CD4-positive, alpha-beta memory T cell (primary cell): ENCODE results near the gene ATXN1. TPM values are rescaled to one million over a fixed set of nuclear protein-coding genes. Genes with fewer than 3 reads are reported as not detected.

Experiments
- CTCF ChIA-PET: fragments of 350-600 bp; sonication (Branson Sonifier 250); formaldehyde crosslinking; loops from one replicate; lab custom pipeline; 2021; ENCODE audit warnings: inconsistent platforms; ENCODE audit not compliant: partially characterized antibody; lab: Charles Lee
- POLR2A ChIA-PET: fragments of 350-600 bp; sonication (Branson Sonifier 250); formaldehyde crosslinking; loops from one replicate; lab custom pipeline; 2021; ENCODE audit not compliant: partially characterized antibody; lab: Charles Lee
- DNase-seq, 5 donors: peaks; one replicate each; pipeline versions ENCODE4 v3.0.0 to v3.0.0-alpha.2; 2020 to 2022; ENCODE audit warnings: mixed read lengths in 1 of 5
- H3K27ac ChIP-seq: one replicate; pipeline ENCODE4 v1.7.0; 2013; ENCODE audit warnings: low read depth, low read length
- H3K27me3 ChIP-seq: 2 replicates; pipeline ENCODE4 v1.7.0; 2013; ENCODE audit warnings: mild to moderate bottlenecking, low read length, moderate library complexity; ENCODE audit not compliant: insufficient read depth
- H3K36me3 ChIP-seq: 2 replicates; pipeline ENCODE4 v1.7.0; 2013; ENCODE audit warnings: mild to moderate bottlenecking, low read length, moderate library complexity; ENCODE audit not compliant: insufficient read depth
- H3K4me1 ChIP-seq: 2 replicates; pipeline ENCODE4 v1.7.0; 2013; ENCODE audit warnings: mild to moderate bottlenecking, low read length, moderate library complexity; ENCODE audit not compliant: insufficient read depth
- H3K4me3 ChIP-seq, 2 donors: one replicate each; pipeline ENCODE4 v1.7.0; 2013; ENCODE audit warnings: low read length in 2 of 2, mild to moderate bottlenecking in 1 of 2
- H3K9me3 ChIP-seq, 2 donors: one replicate each; pipeline ENCODE4 v1.7.0; 2013; ENCODE audit warnings: low read length in 2 of 2, control low read depth in 1 of 2; ENCODE audit not compliant: control insufficient read depth in 1 of 2
- H3K27ac Mint-ChIP-seq, 7 donors: one replicate each; pipeline ENCODE4 v1.8.0; 2020 to 2021; ENCODE audit warnings: mixed read lengths in 7 of 7, mild to moderate bottlenecking in 6 of 7, inconsistent platforms in 3 of 7, moderate library complexity in 3 of 7
- H3K27me3 Mint-ChIP-seq, 2 donors: one replicate each; pipeline ENCODE4 v1.8.0; 2020 to 2021; ENCODE audit warnings: mixed read lengths in 2 of 2
- H3K36me3 Mint-ChIP-seq, 2 donors: one replicate each; pipeline ENCODE4 v1.8.0; 2020 to 2021; ENCODE audit warnings: mixed read lengths in 2 of 2, inconsistent platforms in 1 of 2, mild to moderate bottlenecking in 1 of 2
- H3K4me1 Mint-ChIP-seq, 4 donors: one replicate each; pipeline ENCODE4 v1.8.0; 2020 to 2021; ENCODE audit warnings: mixed read lengths in 4 of 4, mild to moderate bottlenecking in 1 of 4
- H3K4me3 Mint-ChIP-seq, 8 donors: one replicate each; pipeline ENCODE4 v1.8.0; 2020 to 2021; ENCODE audit warnings: mixed read lengths in 8 of 8, mild to moderate bottlenecking in 7 of 8, moderate library complexity in 6 of 8, inconsistent platforms in 3 of 8
- H3K9me3 Mint-ChIP-seq, 8 donors: one replicate each; pipeline ENCODE4 v1.8.0; 2020 to 2021; ENCODE audit warnings: mixed read lengths in 8 of 8, mild to moderate bottlenecking in 5 of 8, inconsistent platforms in 3 of 8, moderate library complexity in 1 of 8
- intact Hi-C: fragments of 100-400 bp; cut with micrococcal nuclease; formaldehyde crosslinking; loops from one replicate; pipeline ENCODE4 v1.15.1; 2023
- polyA plus RNA-seq, 2 donors: library from polyadenylated mRNA; unstranded; fragments of 300-500 nt; fragmentation: Illumina TruSeq; gene quantifications; one replicate each; pipeline ENCODE4 v1.2.3, GENCODE V29; 2021
- total RNA-seq, 2 experiments: library from RNA; stranded (reverse); gene quantifications; one replicate each; pipeline ENCODE4 v1.2.3, GENCODE V29; 2021

Gene ATXN1
- total and polyA plus RNA-seq, 4 experiments from 2014 or later: 10.5 to 97.4 (median 56.9) TPM

DNA sequence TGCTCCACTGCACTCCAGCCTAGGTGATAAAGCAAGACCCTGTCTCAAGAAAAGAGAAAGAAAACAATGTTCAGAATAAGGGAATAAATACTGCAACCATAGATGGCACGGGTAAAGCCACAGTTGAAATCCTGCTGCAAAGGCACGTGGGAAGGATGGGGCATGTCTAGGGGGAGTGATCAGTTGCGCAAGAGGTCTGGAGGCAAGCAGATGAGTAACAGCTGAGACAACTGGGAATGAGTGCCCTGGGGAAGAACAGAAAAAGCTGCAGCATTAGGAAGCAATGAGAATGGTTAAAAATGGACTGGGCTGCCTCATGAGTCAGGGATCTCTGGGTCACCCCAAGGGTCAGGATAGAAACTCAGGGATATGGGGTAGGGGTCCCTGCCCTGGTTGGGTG lies 426.6 kb downstream of the ATXN1 start:
- POLR2A ChIA-PET: interaction anchor here (1.1 to 1.9 kb wide), 3 partner anchors 12 to 429 kb away, joined by 3 read pairs; no protein-coding TSS in a partner anchor
- no peak overlapping the region for H3K4me3 Mint-ChIP-seq
- H3K36me3 Mint-ChIP-seq: no peaks in the 10 kb centered on the region
- intact Hi-C loops: loop anchor here (5.0 kb wide), 3 partner anchors 178 to 753 kb away; no protein-coding TSS in a partner anchor
- CTCF ChIA-PET: interaction anchor here (0.9 to 9.7 kb wide), 9 partner anchors 14 to 436 kb away, joined by 3 to 150 read pairs (median 7); partner anchors contain the start of gene ATXN1
- peak overlapping the region in 5 of 7 donors; percentile 6 to 86 (median 25) for H3K27ac Mint-ChIP-seq
- H3K4me1 Mint-ChIP-seq: peaks cover 0 to 13% (median 4%) of the 10 kb centered on the region in 4 donors
- Histone ChIP-seq H3K9me3 (no peaks in the 10 kb centered on the region), H3K27ac (no peak overlapping the region), H3K27me3 (no peaks in the 10 kb centered on the region), H3K4me1 (peaks cover 18% of the 10 kb centered on the region), H3K36me3 (no peaks in the 10 kb centered on the region), H3K4me3 (no peak overlapping the region)
- no peak for DNase-seq
- no peaks in the 10 kb centered on the region for H3K27me3 Mint-ChIP-seq
- no peaks in the 10 kb centered on the region for H3K9me3 Mint-ChIP-seq

- H3K27ac Mint-ChIP-seq: peak overlapping the region in 4 of 7 donors; percentile 35 to 69 (median 55)
These were observed 427.7 kb downstream of the ATXN1 start for GRCh38 chr6:16333580-16333979.

GRCh38 chr6:16332175-16332542 lies 429.1 kb downstream of the ATXN1 start:
- H3K36me3 ChIP-seq: no peaks in the 10 kb centered on the region
- POLR2A ChIA-PET: interaction anchor here (0.6 to 2.2 kb wide), 6 partner anchors 9 to 430 kb away, joined by 3 to 14 read pairs (median 4); partner anchors contain the start of gene ATXN1
- Mint-ChIP-seq H3K27ac (no peak overlapping the region), H3K27me3 (no peaks in the 10 kb centered on the region), H3K9me3 (no peaks in the 10 kb centered on the region), H3K4me3 (no peak overlapping the region), H3K4me1 (peaks cover 0 to 20% (median 8%) of the 10 kb centered on the region in 4 donors), H3K36me3 (peaks cover 4 to 8% of the 10 kb centered on the region in 2 donors)
- H3K4me3 ChIP-seq: no peak overlapping the region
- peaks cover 18% of the 10 kb centered on the region for H3K4me1 ChIP-seq
- CTCF ChIA-PET: interaction anchor here (0.6 to 9.7 kb wide), 30 partner anchors 8 to 632 kb away, joined by 3 to 150 read pairs (median 5); partner anchors contain the start of gene ATXN1
- no peaks in the 10 kb centered on the region for H3K9me3 ChIP-seq
- H3K27me3 ChIP-seq: no peaks in the 10 kb centered on the region
- intact Hi-C loops: loop anchor here (1.0 to 5.0 kb wide), 10 partner anchors 16 to 755 kb away; partner anchors contain the start of gene ATXN1
- peak overlapping the region; percentile 50 for H3K27ac ChIP-seq
- peak; percentile 77 to 86 (median 79) for DNase-seq

More at GRCh38 chr6:16333580-16333979, 427.7 kb downstream of the ATXN1 start:
- Mint-ChIP-seq H3K4me1 (peaks cover 0 to 16% (median 6%) of the 10 kb centered on the region in 4 donors), H3K9me3 (no peaks in the 10 kb centered on the region), H3K4me3 (no peak overlapping the region), H3K36me3 (peaks cover 0 to 4% of the 10 kb centered on the region in 2 donors), H3K27me3 (no peaks in the 10 kb centered on the region)
- Histone ChIP-seq H3K27me3 (no peaks in the 10 kb centered on the region), H3K4me1 (peaks cover 18% of the 10 kb centered on the region), H3K27ac (no peak overlapping the region), H3K9me3 (no peaks in the 10 kb centered on the region), H3K4me3 (no peak overlapping the region), H3K36me3 (no peaks in the 10 kb centered on the region)
- ChIA-PET POLR2A (interaction anchor here (1.1 to 1.9 kb wide), 3 partner anchors 76 to 430 kb away, joined by 3 read pairs; no protein-coding TSS in a partner anchor), CTCF (interaction anchor here (0.9 to 9.7 kb wide), 18 partner anchors 9 to 486 kb away, joined by 3 to 150 read pairs (median 5); partner anchors contain the start of gene ATXN1)
- DNase-seq: no peak
- intact Hi-C loops: loop anchor here (5.0 kb wide), 3 partner anchors 179 to 754 kb away; no protein-coding TSS in a partner anchor

DNA sequence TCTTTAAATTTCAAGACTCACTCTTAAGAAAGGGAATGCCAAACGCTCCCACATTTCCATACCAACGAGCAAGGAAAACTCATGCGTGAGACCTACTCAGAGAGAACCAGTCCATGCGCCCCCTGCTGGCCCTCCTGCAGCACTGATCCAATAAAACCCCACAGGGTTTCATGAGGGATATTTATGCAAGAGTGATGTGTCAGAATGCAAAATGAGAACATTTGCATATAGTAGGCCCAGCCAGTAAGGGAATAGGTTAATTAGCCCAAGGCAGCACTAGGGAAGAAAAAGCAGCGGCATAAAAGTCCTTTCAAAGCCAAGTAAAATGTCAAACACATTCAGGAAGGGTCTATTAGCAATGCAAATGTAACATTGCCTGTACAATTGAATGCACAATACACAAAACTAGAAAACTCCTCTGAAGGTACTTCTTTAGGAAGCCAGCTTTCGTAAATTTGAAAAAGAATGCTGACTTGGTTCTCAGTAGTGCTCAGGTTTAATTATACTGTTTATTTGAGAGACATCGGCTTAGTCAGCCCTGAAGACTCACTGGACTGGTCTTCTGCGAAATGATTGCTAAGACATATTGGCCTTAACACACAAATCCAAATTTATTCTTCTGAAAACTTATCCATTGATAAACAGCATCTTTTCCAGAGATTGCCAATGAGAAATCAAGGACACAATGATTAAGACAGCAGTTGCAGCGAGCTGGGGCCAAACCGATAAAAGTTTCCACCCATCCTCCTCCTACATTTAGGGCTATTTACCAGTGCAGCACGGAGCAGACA lies 429.7 kb downstream of the ATXN1 start:
- H3K4me1 ChIP-seq: peaks cover 18% of the 10 kb centered on the region
- peak overlapping the region; percentile 50 for H3K27ac ChIP-seq
- H3K27me3 Mint-ChIP-seq: no peaks in the 10 kb centered on the region
- H3K36me3 ChIP-seq: peaks cover 5% of the 10 kb centered on the region
- H3K27ac Mint-ChIP-seq: no peak overlapping the region
- peaks cover 7 to 12% of the 10 kb centered on the region in 2 donors for H3K36me3 Mint-ChIP-seq
- CTCF ChIA-PET: interaction anchor here (0.6 to 9.7 kb wide), 30 partner anchors 9 to 633 kb away, joined by 3 to 150 read pairs (median 5); partner anchors contain the start of gene ATXN1
- intact Hi-C loops: loop anchor here (1.0 to 5.0 kb wide), 11 partner anchors 11 to 756 kb away; partner anchors contain the start of gene ATXN1
- DNase-seq: peak; percentile 53 to 61 (median 57)
- POLR2A ChIA-PET: interaction anchor here (0.6 to 2.2 kb wide), 6 partner anchors 9 to 431 kb away, joined by 3 to 14 read pairs (median 4); partner anchors contain the start of gene ATXN1
- no peaks in the 10 kb centered on the region for H3K9me3 ChIP-seq
- H3K27me3 ChIP-seq: no peaks in the 10 kb centered on the region
- H3K4me3 Mint-ChIP-seq: no peak overlapping the region
- H3K4me1 Mint-ChIP-seq: peaks cover 0 to 20% (median 8%) of the 10 kb centered on the region in 4 donors
- H3K9me3 Mint-ChIP-seq: no peaks in the 10 kb centered on the region
- no peak overlapping the region for H3K4me3 ChIP-seq

- Mint-ChIP-seq H3K4me1 (peaks cover 12 to 38% (median 20%) of the 10 kb centered on the region in 4 donors), H3K27me3 (no peaks in the 10 kb centered on the region), H3K27ac (peak overlapping the region in 5 of 7 donors; percentile 13 to 90 (median 30)), H3K36me3 (peaks cover 16 to 31% of the 10 kb centered on the region in 2 donors), H3K9me3 (no peaks in the 10 kb centered on the region), H3K4me3 (peak overlapping the region in 1 of 8 donors; percentile 37)
- intact Hi-C loops: loop anchor here (10.0 kb wide), 1 partner anchor 194 kb away; no protein-coding TSS in a partner anchor
- Histone ChIP-seq H3K36me3 (peaks cover 14% of the 10 kb centered on the region), H3K27me3 (no peaks in the 10 kb centered on the region), H3K4me3 (no peak overlapping the region), H3K27ac (no peak overlapping the region), H3K4me1 (peaks cover 34% of the 10 kb centered on the region), H3K9me3 (no peaks in the 10 kb centered on the region)
- POLR2A ChIA-PET: interaction anchor here (1.4 kb wide), 1 partner anchor 434 kb away, joined by 4 read pairs; no protein-coding TSS in a partner anchor
- DNase-seq: no peak
- CTCF ChIA-PET: interaction anchor here (1.1 to 9.7 kb wide), 5 partner anchors 8 to 441 kb away, joined by 3 to 150 read pairs (median 5); no protein-coding TSS in a partner anchor
These were observed 432.0 kb downstream of the ATXN1 start for GRCh38 chr6:16329233-16329632.

DNA sequence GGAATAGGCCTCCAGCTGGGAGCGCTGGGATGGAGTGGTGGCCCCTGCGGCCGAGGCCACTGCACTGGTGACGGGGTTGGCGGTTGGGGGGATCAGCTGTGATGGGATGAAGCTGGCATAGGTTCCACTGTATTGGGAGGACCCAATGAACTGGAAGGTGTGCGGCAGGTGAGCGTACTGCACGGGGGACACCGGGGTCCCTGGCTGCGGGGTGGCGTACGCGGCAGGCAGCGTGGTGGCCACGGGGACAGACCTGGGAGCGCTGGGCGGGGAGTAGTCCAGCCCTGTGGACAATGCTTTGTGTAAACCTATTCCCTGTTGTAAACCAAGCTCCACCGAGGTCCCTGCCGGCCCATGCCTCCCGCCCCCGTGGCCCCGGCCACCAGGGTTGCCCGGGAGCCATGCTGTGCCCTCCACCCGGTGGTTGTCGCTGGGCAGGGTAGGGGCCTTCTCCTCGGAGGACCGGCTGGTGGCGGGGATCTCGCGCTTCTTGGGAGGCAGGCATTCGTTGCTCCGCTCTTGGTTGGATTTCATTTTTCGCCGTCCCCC lies 433.4 kb downstream of the ATXN1 start:
- CTCF ChIA-PET: interaction anchor here (0.6 to 1.3 kb wide), 2 partner anchors 9 to 436 kb away, joined by 3 read pairs; no protein-coding TSS in a partner anchor
- intact Hi-C loops: loop anchor here (10.0 kb wide), 1 partner anchor 193 kb away; no protein-coding TSS in a partner anchor
- Mint-ChIP-seq H3K27ac (no peak overlapping the region), H3K27me3 (no peaks in the 10 kb centered on the region), H3K4me1 (peaks cover 17 to 52% (median 28%) of the 10 kb centered on the region in 4 donors), H3K4me3 (no peak overlapping the region), H3K9me3 (no peaks in the 10 kb centered on the region), H3K36me3 (peaks cover 16 to 32% of the 10 kb centered on the region in 2 donors)
- Histone ChIP-seq H3K27ac (no peak overlapping the region), H3K36me3 (peaks cover 14% of the 10 kb centered on the region), H3K27me3 (no peaks in the 10 kb centered on the region), H3K9me3 (no peaks in the 10 kb centered on the region), H3K4me1 (peaks cover 47% of the 10 kb centered on the region), H3K4me3 (no peak overlapping the region)
- POLR2A ChIA-PET: no interaction called here
- DNase-seq: no peak
